SKM-1 treated with dmso at 0.1 percent for 144 hours (cell line): ENCODE measurements around the gene POLR2B.

ENCODE experiments used
- DNase-seq: peaks from one replicate; lab custom pipeline; 2025; ENCODE audit not compliant: unreplicated experiment; lab: John Stamatoyannopoulos, UW

Gene POLR2B

DNA sequence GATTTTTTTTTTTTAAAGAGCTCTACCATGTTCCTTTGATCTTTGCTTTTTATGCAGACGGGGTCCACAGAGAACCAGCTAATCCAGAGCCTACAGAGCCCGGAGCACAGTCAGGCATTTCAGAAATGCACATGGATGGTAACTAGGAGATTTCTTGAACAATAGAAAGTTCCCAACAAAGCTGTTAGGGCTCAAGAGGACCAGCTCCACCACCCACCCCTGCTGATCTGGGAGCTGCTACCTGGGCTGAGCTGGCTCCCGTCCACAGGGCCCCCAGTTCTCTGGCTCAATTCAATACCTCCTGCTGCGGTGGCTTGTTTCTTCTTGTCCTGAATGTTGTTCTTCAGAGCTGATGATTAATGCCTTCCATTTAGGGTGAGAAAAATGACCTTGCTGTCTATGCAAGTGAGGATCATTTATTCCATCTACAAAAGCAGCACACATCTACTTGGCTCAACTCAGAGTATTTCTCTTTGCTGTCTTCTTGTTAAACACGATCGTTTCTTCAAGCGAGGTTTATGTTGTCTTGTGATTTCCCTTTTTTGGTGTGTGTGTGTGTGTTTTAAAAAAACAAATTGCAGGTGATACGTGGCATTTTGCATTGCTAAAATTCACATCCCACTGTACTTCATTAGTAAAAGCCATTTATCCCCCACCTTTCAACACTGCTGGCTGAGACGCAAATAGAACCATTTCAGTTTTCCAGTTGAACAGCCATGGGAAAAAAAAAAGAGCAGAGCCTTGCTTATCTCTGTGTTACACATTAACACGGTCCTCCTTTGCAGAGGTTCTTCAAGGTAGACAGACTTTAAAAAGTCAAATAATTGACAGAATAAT, 100.2 kb downstream of the POLR2B start:
- DNase-seq = no peak
